ENCODE measurements around the gene TMEM63A.

DNA sequence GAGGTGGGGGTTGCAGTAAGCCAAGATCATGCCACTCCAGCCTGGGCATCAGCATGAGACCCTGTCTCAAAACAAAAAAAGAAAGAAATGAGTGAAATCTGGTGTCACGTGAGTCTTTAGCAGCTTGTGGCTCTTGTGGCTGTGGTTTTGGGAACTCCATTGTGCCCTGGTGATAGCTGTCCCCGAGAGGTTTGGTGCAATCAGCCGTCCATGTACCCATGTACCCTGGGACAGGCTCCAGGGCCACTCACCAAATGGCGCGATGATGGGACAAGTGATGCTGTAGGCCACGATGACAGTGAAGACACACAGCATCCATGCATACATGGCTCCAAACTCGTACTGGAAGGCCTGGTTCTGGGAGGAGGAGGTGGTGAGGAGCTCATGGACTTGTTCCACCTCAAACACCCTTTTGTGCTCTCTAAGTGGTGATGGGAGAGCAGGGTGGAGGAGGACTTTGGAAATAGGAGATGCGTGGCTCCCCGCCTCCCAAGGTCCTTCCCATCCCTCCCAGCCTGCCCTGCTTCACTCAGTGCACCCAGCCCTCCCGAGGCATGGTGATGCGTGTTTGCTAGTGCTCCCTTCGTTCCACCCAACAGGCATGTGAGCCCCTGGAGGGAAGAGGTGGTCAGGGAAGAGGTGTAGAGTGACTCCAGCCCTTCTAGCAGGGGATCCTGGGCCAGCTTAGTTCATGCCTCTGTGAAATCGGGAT is 29.6 kb downstream of the TMEM63A start:
- TF ChIP-seq, protein P1, sequence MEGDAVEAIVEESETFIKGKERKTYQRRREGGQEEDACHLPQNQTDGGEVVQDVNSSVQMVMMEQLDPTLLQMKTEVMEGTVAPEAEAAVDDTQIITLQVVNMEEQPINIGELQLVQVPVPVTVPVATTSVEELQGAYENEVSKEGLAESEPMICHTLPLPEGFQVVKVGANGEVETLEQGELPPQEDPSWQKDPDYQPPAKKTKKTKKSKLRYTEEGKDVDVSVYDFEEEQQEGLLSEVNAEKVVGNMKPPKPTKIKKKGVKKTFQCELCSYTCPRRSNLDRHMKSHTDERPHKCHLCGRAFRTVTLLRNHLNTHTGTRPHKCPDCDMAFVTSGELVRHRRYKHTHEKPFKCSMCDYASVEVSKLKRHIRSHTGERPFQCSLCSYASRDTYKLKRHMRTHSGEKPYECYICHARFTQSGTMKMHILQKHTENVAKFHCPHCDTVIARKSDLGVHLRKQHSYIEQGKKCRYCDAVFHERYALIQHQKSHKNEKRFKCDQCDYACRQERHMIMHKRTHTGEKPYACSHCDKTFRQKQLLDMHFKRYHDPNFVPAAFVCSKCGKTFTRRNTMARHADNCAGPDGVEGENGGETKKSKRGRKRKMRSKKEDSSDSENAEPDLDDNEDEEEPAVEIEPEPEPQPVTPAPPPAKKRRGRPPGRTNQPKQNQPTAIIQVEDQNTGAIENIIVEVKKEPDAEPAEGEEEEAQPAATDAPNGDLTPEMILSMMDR (IDR thresholded peaks at IDR 0.05; ENCODE audit: low read length), result no peak
- TF ChIP-seq EZH2 (IDR thresholded peaks at IDR 0.05; ENCODE audit: borderline replicate concordance, low read length), result no peak

Data from OCI-LY1 (cell line).